H9 (cell line): ENCODE measurements around the gene MPHOSPH8. TPM values are rescaled to one million over a fixed set of nuclear protein-coding genes. Genes with fewer than 3 reads are reported as not detected.

Experiments
- DNase-seq: peaks from one replicate; pipeline ENCODE4 v3.0.0-alpha.2; 2017
- H2AFZ ChIP-seq: one replicate; pipeline ENCODE4 v1.6.1; 2013; ENCODE audit warnings: mild to moderate bottlenecking, low read length, control low read depth, moderate library complexity
- H2AK5ac ChIP-seq: 2 replicates; pipeline ENCODE4 v1.6.1; 2013; ENCODE audit warnings: low read length, control low read depth, mixed read lengths; ENCODE audit not compliant: insufficient read length
- H2BK120ac ChIP-seq: one replicate; pipeline ENCODE4 v1.6.1; 2013; ENCODE audit warnings: low read depth, mild to moderate bottlenecking, low read length, control low read depth, inconsistent platforms; ENCODE audit not compliant: poor library complexity, severe bottlenecking
- H2BK12ac ChIP-seq: 2 replicates; pipeline ENCODE4 v1.6.1; 2013; ENCODE audit warnings: low read length, control low read depth, mixed read lengths, low read depth; ENCODE audit not compliant: insufficient read length
- H2BK15ac ChIP-seq: 2 replicates; pipeline ENCODE4 v1.6.1; 2013; ENCODE audit warnings: low read depth, low read length, control low read depth
- H2BK20ac ChIP-seq: one replicate; pipeline ENCODE4 v1.6.1; 2013; ENCODE audit warnings: low read depth, mild to moderate bottlenecking, low read length, control low read depth, inconsistent platforms; ENCODE audit not compliant: poor library complexity, severe bottlenecking
- H2BK5ac ChIP-seq: 2 replicates; pipeline ENCODE4 v1.6.1; 2013; ENCODE audit warnings: low read length, control low read depth, mixed read lengths; ENCODE audit not compliant: insufficient read length
- H3K14ac ChIP-seq: 2 replicates; pipeline ENCODE4 v1.6.1; 2013; ENCODE audit warnings: low read length, control low read depth; ENCODE audit not compliant: insufficient read depth
- H3K18ac ChIP-seq: 2 replicates; pipeline ENCODE4 v1.6.1; 2013; ENCODE audit warnings: low read depth, mild to moderate bottlenecking, mixed read lengths, low read length, control low read depth; ENCODE audit not compliant: insufficient read length
- H3K23ac ChIP-seq: 2 replicates; pipeline ENCODE4 v1.6.1; 2013; ENCODE audit warnings: low read length, control low read depth, mixed read lengths, low read depth; ENCODE audit not compliant: insufficient read length
- H3K23me2 ChIP-seq: 2 replicates; pipeline ENCODE4 v1.6.1; 2013; ENCODE audit warnings: low read depth, mild to moderate bottlenecking, mixed read lengths, low read length, control low read depth; ENCODE audit not compliant: insufficient read length, poor library complexity, severe bottlenecking
- H3K27ac ChIP-seq: 2 replicates; pipeline ENCODE4 v1.5.1; 2013; ENCODE audit warnings: low read length, control low read depth, mixed read lengths, low read depth; ENCODE audit not compliant: insufficient read length
- H3K27me3 ChIP-seq: 2 replicates; pipeline ENCODE4 v1.6.1; 2013; ENCODE audit warnings: low read length, control low read depth, inconsistent platforms; ENCODE audit not compliant: insufficient read depth
- H3K4ac ChIP-seq: 2 replicates; pipeline ENCODE4 v1.6.1; 2013; ENCODE audit warnings: low read depth, mild to moderate bottlenecking, control low read depth, inconsistent platforms, low read length, moderate library complexity
- H3K4me1 ChIP-seq: 2 replicates; pipeline ENCODE4 v1.6.1; 2013; ENCODE audit warnings: low read length, control low read depth, inconsistent platforms; ENCODE audit not compliant: insufficient read depth
- H3K4me2 ChIP-seq: 2 replicates; pipeline ENCODE4 v1.6.1; 2013; ENCODE audit warnings: low read length, control low read depth, mixed read lengths; ENCODE audit not compliant: insufficient read length, insufficient read depth
- H3K56ac ChIP-seq: 2 replicates; pipeline ENCODE4 v1.6.1; 2013; ENCODE audit warnings: low read depth, mild to moderate bottlenecking, mixed read lengths, low read length, control low read depth; ENCODE audit not compliant: insufficient read length
- H3K79me1 ChIP-seq: 2 replicates; pipeline ENCODE4 v1.6.1; 2013; ENCODE audit warnings: low read depth, mild to moderate bottlenecking, moderate library complexity, low read length, control low read depth, inconsistent platforms; ENCODE audit not compliant: insufficient read depth, poor library complexity, severe bottlenecking
- H3K79me2 ChIP-seq: 2 replicates; pipeline ENCODE4 v1.6.1; 2013; ENCODE audit warnings: low read length, control low read depth, inconsistent platforms; ENCODE audit not compliant: insufficient read depth
- H3K9ac ChIP-seq: 2 replicates; pipeline ENCODE4 v1.6.1; 2013; ENCODE audit warnings: low read length, control low read depth, mixed read lengths; ENCODE audit not compliant: insufficient read length; ENCODE audit errors: extremely low read depth
- H3K9me3 ChIP-seq: one replicate; pipeline ENCODE4 v1.6.1; 2013; ENCODE audit warnings: low read depth, low read length, inconsistent platforms; ENCODE audit not compliant: control insufficient read depth
- H3T11ph ChIP-seq: one replicate; pipeline ENCODE4 v1.6.1; 2013; ENCODE audit warnings: mild to moderate bottlenecking, low read length, control low read depth, inconsistent platforms
- H4K20me1 ChIP-seq: one replicate; pipeline ENCODE4 v1.6.1; 2013; ENCODE audit not compliant: control insufficient read depth, insufficient read length, insufficient read depth
- H4K5ac ChIP-seq: 2 replicates; pipeline ENCODE4 v1.6.1; 2013; ENCODE audit warnings: low read depth, mild to moderate bottlenecking, mixed read lengths, low read length, control low read depth; ENCODE audit not compliant: insufficient read length
- H4K8ac ChIP-seq: replicated peaks from 2 replicates; pipeline ENCODE4 v1.6.1; 2013; ENCODE audit warnings: low read length, control low read depth, mixed read lengths, low read depth; ENCODE audit not compliant: insufficient read length
- H4K91ac ChIP-seq: 2 replicates; pipeline ENCODE4 v1.6.1; 2013; ENCODE audit warnings: low read depth, mild to moderate bottlenecking, moderate library complexity, mixed read lengths, low read length, control low read depth; ENCODE audit not compliant: insufficient read length
- H3K27ac Mint-ChIP-seq, 3 experiments: 2 replicates in 2 of 3; 3 replicates in 1 of 3; pipeline ENCODE4 v1.8.0; 2020 to 2021; ENCODE audit warnings: mixed read lengths in 3 of 3, mild to moderate bottlenecking in 1 of 3, moderate library complexity in 1 of 3
- H3K27me3 Mint-ChIP-seq: 2 replicates; pipeline ENCODE4 v1.8.0; 2021; ENCODE audit warnings: low read depth, mild to moderate bottlenecking, moderate library complexity, mixed read lengths
- H3K36me3 Mint-ChIP-seq, 3 experiments: 2 replicates in 2 of 3; 3 replicates in 1 of 3; pipeline ENCODE4 v1.8.0; 2020 to 2021; ENCODE audit warnings: low read depth in 3 of 3, mixed read lengths in 3 of 3; ENCODE audit not compliant: insufficient read depth in 1 of 3
- H3K4me1 Mint-ChIP-seq, 2 experiments: 2 replicates each; pipeline ENCODE4 v1.8.0; 2020; ENCODE audit warnings: mixed read lengths in 2 of 2
- H3K4me3 Mint-ChIP-seq, 2 experiments: 2 replicates in 1 of 2; 3 replicates in 1 of 2; pipeline ENCODE4 v1.8.0; 2020 to 2021; ENCODE audit warnings: mild to moderate bottlenecking in 2 of 2, mixed read lengths in 2 of 2, moderate library complexity in 1 of 2
- H3K9me3 Mint-ChIP-seq, 2 experiments: 2 replicates in 1 of 2; 3 replicates in 1 of 2; pipeline ENCODE4 v1.8.0; 2020; ENCODE audit warnings: mild to moderate bottlenecking in 2 of 2, mixed read lengths in 2 of 2, moderate library complexity in 1 of 2
- WGBS: extraction: QIAGEN DNeasy Blood & Tissue Kit; methylation state at CpG from one replicate; pipeline ENCODE4 v1.1.7; 2013; ENCODE audit warnings: missing lambda C conversion rate, low lambda C conversion rate, mixed read lengths; ENCODE audit not compliant: insufficient read length; ENCODE audit errors: extremely low coverage; 5-methylcytosine and 5-hydroxymethylcytosine counted together
- total RNA-seq: library from RNA; stranded (reverse); gene quantifications from 2 replicates; pipeline ENCODE4 v1.2.1, GENCODE V29; 2021
- TF ChIP-seq, protein P1 (sequence below): fragments of 200-600 bp; sonication (generic); conservative IDR thresholded peaks from 3 replicates; pipeline ENCODE4 v1.8.0; 2021; ENCODE audit warnings: antibody characterized with exemption, mild to moderate bottlenecking

The MPHOSPH8 gene
- total RNA-seq, 1 experiment from 2014 or later = 21.1 TPM

DNA sequence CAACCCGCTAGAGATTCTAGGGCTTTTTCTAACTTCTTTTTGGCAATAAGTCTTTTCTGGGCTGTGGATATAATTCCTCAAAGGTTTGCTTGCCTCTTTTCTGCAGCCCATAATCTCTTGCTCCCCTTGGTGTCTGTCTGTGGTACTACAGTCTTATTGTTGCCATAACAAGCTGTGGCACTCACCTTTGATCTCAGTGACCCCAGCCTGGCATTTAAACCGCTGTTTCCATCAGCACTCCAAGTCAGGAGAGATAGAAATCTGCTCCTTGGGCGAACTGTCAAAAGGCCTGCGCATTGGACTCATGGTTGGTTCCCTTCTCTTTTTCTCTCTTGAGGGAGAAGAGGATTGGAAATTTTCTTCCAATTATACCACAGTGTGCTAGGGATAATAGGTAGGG lies 14.5 kb upstream of the MPHOSPH8 start:
- no peak overlapping the region for H3T11ph ChIP-seq
- no peak overlapping the region for H2AFZ ChIP-seq
- no peak overlapping the region for H3K9ac ChIP-seq
- TF ChIP-seq, protein P1, sequence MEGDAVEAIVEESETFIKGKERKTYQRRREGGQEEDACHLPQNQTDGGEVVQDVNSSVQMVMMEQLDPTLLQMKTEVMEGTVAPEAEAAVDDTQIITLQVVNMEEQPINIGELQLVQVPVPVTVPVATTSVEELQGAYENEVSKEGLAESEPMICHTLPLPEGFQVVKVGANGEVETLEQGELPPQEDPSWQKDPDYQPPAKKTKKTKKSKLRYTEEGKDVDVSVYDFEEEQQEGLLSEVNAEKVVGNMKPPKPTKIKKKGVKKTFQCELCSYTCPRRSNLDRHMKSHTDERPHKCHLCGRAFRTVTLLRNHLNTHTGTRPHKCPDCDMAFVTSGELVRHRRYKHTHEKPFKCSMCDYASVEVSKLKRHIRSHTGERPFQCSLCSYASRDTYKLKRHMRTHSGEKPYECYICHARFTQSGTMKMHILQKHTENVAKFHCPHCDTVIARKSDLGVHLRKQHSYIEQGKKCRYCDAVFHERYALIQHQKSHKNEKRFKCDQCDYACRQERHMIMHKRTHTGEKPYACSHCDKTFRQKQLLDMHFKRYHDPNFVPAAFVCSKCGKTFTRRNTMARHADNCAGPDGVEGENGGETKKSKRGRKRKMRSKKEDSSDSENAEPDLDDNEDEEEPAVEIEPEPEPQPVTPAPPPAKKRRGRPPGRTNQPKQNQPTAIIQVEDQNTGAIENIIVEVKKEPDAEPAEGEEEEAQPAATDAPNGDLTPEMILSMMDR = peak; percentile 62
- no peak overlapping the region for H2BK15ac ChIP-seq
- H4K8ac ChIP-seq = no peak overlapping the region
- H3K56ac ChIP-seq = no peak overlapping the region
- no peak overlapping the region for H2BK12ac ChIP-seq
- Mint-ChIP-seq H3K27me3 (peaks cover 2% of the 10 kb centered on the region; the same call in 1 of the 2 replicates), H3K27ac (no peak overlapping the region), H3K9me3 (peaks cover 66 to 74% of the 10 kb centered on the region in 2 experiments), H3K36me3 (peaks cover 12 to 16% (median 15%) of the 10 kb centered on the region in 3 experiments), H3K4me1 (no peaks in the 10 kb centered on the region), H3K4me3 (no peak overlapping the region)
- no peak overlapping the region for H3K23ac ChIP-seq
- no peak overlapping the region for H2BK20ac ChIP-seq
- H3K79me2 ChIP-seq = no peaks in the 10 kb centered on the region
- H3K4me1 ChIP-seq = no peaks in the 10 kb centered on the region
- no peaks in the 10 kb centered on the region for H3K27me3 ChIP-seq
- H3K23me2 ChIP-seq = no peaks in the 10 kb centered on the region
- H4K91ac ChIP-seq = no peak overlapping the region
- no peak overlapping the region for H3K14ac ChIP-seq
- no peak overlapping the region for H3K18ac ChIP-seq
- no peaks in the 10 kb centered on the region for H4K20me1 ChIP-seq
- no peak overlapping the region for H4K5ac ChIP-seq
- no CpG with 5 or more reads among the region's 4 CpGs for WGBS
- DNase-seq = peak; percentile 33
- no peaks in the 10 kb centered on the region for H3K79me1 ChIP-seq
- no peak overlapping the region for H3K27ac ChIP-seq
- no peak overlapping the region for H2BK5ac ChIP-seq
- no peak overlapping the region for H3K4me2 ChIP-seq
- H3K4ac ChIP-seq = no peak overlapping the region
- H2AK5ac ChIP-seq = no peak overlapping the region
- H2BK120ac ChIP-seq = no peak overlapping the region
- H3K9me3 ChIP-seq = no peaks in the 10 kb centered on the region
